Spleen (tissue), 11 donors: ENCODE data around the gene CTSL. TPM values are rescaled to one million over a fixed set of nuclear protein-coding genes. Genes with fewer than 3 reads are reported as not detected.
"Not testable (repeated sequence)": the region's sequence is repeated elsewhere in the genome, so short reads cannot be mapped to it uniquely, and the experiment has no call there.

Experiments used
- DNase-seq: peaks from one replicate; pipeline ENCODE4 v3.0.0-alpha.2; 2020
- H3K27ac ChIP-seq, 8 donors: fragments of 200-600 bp; sonication (generic) in 7 of 8; 1 replicate in 4 of 8; 2 replicates in 4 of 8; pipeline versions ENCODE4 v1.5.0 to v1.8.0; 2016 to 2021; ENCODE audit warnings: inconsistent platforms in 4 of 8, mild to moderate bottlenecking in 4 of 8, moderate library complexity in 1 of 8
- H3K27me3 ChIP-seq, 7 donors: fragments of 200-600 bp; sonication (generic) in 6 of 7; replicated peaks in 1 of 7; 1 replicate in 4 of 7; 2 replicates in 3 of 7; pipeline versions ENCODE4 v1.5.0 to v1.8.0; 2016 to 2021; ENCODE audit warnings: inconsistent platforms in 3 of 7, mild to moderate bottlenecking in 1 of 7
- H3K36me3 ChIP-seq, 6 donors: fragments of 200-600 bp; sonication (generic) in 5 of 6; 1 replicate in 4 of 6; 2 replicates in 2 of 6; pipeline versions ENCODE4 v1.5.0 to v1.8.0; 2016 to 2021; ENCODE audit warnings: inconsistent platforms in 2 of 6
- H3K4me1 ChIP-seq, 6 donors: fragments of 200-600 bp; sonication (generic) in 5 of 6; 1 replicate in 3 of 6; 2 replicates in 3 of 6; pipeline versions ENCODE4 v1.5.0 to v1.8.0; 2016 to 2021; ENCODE audit warnings: inconsistent platforms in 3 of 6
- H3K4me3 ChIP-seq, 8 donors: fragments of 200-600 bp; sonication (generic) in 7 of 8; 1 replicate in 4 of 8; 2 replicates in 4 of 8; pipeline versions ENCODE4 v1.5.0 to v1.8.0; 2016 to 2021; ENCODE audit warnings: inconsistent platforms in 4 of 8, mild to moderate bottlenecking in 4 of 8, moderate library complexity in 2 of 8
- H3K9me3 ChIP-seq, 8 donors: fragments of 200-600 bp; sonication (generic) in 7 of 8; 1 replicate in 4 of 8; 2 replicates in 4 of 8; pipeline versions ENCODE4 v1.5.0 to v1.8.0; 2016 to 2021; ENCODE audit warnings: inconsistent platforms in 4 of 8
- POLR2A ChIP-seq, 3 donors: fragments of 450-650 bp; IDR thresholded peaks; one replicate each; pipeline ENCODE4 v1.5.1; 2017; ENCODE audit warnings: antibody characterized with exemption in 3 of 3, mild to moderate bottlenecking in 1 of 3
- POLR2AphosphoS5 ChIP-seq, 3 donors: sonication (generic); formaldehyde crosslinking; IDR thresholded peaks; one replicate each; pipeline ENCODE4 v1.5.1; 2017; ENCODE audit warnings: antibody characterized with exemption in 3 of 3
- WGBS, 5 donors: extraction: QIAGEN DNeasy Blood & Tissue Kit in 3 of 5; methylation state at CpG; one replicate each; pipeline versions ENCODE4 v1.1.5 to v1.1.7; 2013 to 2018; 5-methylcytosine and 5-hydroxymethylcytosine counted together
- intact Hi-C: fragments of 100-400 bp; cut with DNase I; formaldehyde crosslinking; loops from one replicate; pipeline ENCODE4 v1.15.0; 2023; ENCODE audit warnings: low total_unique reads
- polyA plus RNA-seq, 3 donors: library from polyadenylated mRNA; stranded (reverse); fragments of 200-250 nt; gene quantifications; one replicate each; pipeline ENCODE4 v1.2.1, GENCODE V29; 2013
- total RNA-seq, 7 donors: library from RNA; depleted of rRNA in 3 of 7; stranded (reverse); fragments of >200 nt in 3 of 7; fragmentation: NEBNext Ultra II Directional in 4 of 7; extraction: Animal tissue kit (Norgen Biotek cat#: 25700) in 4 of 7; gene quantifications; one replicate each; pipeline versions ENCODE4 v1.1.0 to v1.2.1, GENCODE V29; 2016 to 2021
- TF ChIP-seq, protein P1 (sequence below), 11 experiments: fragments of 200-600 bp in 7 of 11; fragments of 450-650 bp in 4 of 11; sonication (generic) in 4 of 11; IDR thresholded peaks in 8 of 11; conservative IDR thresholded peaks in 3 of 11; 1 replicate in 7 of 11; 2 replicates in 4 of 11; pipeline versions ENCODE4 v1.4.0 to v1.8.0; 2016 to 2021; ENCODE audit warnings: antibody characterized with exemption in 11 of 11, inconsistent platforms in 4 of 11, mild to moderate bottlenecking in 1 of 11
- donor health status: healthy with polysubstance abuse.
- donor health status: DM: no; HTN: no; CAD: no; lungs with moderate emphysema.
- donor health status: DM: no; HTN: no; CAD: no.
- donor health status: Bipolar disorder and iron deficiency.
- donor health status: healthy.
- donor health status: DM: no; HTN: no; CAD: no.
- donor health status: DM: yes; HTN: yes; CAD: no.

Gene CTSL
- total and polyA plus RNA-seq, 10 donors, result 37.8 to 384 (median 163) TPM

GRCh38 chr9:87742813-87743428 lies 17.0 kb downstream of the CTSL start:
- Histone ChIP-seq H3K4me3 (no peak overlapping the region), H3K27ac (no peak overlapping the region), H3K4me1 (no peaks in the 10 kb centered on the region), H3K9me3 (peaks cover 0 to 20% (median 12%) of the 10 kb centered on the region in 8 donors), H3K27me3 (no peaks in the 10 kb centered on the region), H3K36me3 (no peaks in the 10 kb centered on the region)
- WGBS, 5 donors, result 66 to 79% (median 72%) methylated on average over 3 of the region's 3 CpGs
- intact Hi-C loops, result no loop called here
- TF ChIP-seq POLR2AphosphoS5 (IDR thresholded peaks at IDR 0.05) (no peak), POLR2A (IDR thresholded peaks at IDR 0.05) (no peak)
- TF ChIP-seq, protein P1, sequence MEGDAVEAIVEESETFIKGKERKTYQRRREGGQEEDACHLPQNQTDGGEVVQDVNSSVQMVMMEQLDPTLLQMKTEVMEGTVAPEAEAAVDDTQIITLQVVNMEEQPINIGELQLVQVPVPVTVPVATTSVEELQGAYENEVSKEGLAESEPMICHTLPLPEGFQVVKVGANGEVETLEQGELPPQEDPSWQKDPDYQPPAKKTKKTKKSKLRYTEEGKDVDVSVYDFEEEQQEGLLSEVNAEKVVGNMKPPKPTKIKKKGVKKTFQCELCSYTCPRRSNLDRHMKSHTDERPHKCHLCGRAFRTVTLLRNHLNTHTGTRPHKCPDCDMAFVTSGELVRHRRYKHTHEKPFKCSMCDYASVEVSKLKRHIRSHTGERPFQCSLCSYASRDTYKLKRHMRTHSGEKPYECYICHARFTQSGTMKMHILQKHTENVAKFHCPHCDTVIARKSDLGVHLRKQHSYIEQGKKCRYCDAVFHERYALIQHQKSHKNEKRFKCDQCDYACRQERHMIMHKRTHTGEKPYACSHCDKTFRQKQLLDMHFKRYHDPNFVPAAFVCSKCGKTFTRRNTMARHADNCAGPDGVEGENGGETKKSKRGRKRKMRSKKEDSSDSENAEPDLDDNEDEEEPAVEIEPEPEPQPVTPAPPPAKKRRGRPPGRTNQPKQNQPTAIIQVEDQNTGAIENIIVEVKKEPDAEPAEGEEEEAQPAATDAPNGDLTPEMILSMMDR (IDR thresholded peaks at IDR 0.05 in 8 of 11, conservative IDR thresholded peaks at IDR 0.05 in 3 of 11), result no peak
- no peak for DNase-seq

GRCh38 chr9:87744247-87744646 lies 18.3 kb downstream of the CTSL start:
- intact Hi-C loops, H3K36me3 ChIP-seq, H3K27me3 ChIP-seq, H3K27ac ChIP-seq, H3K4me3 ChIP-seq, DNase-seq, H3K4me1 ChIP-seq: not testable (repeated sequence)
- H3K9me3 ChIP-seq, result peaks cover 0 to 20% (median 12%) of the 10 kb centered on the region in 8 donors
- WGBS, 5 donors, result 87 to 99% (median 93%) methylated on average over 4 to 7 of the region's 7 CpGs

- intact Hi-C loops, result no loop called here
- Histone ChIP-seq H3K9me3 (peaks cover 0 to 20% (median 12%) of the 10 kb centered on the region in 8 donors), H3K4me1 (no peaks in the 10 kb centered on the region), H3K27ac (no peak overlapping the region), H3K36me3 (no peaks in the 10 kb centered on the region), H3K27me3 (no peaks in the 10 kb centered on the region), H3K4me3 (no peak overlapping the region)
- TF ChIP-seq, protein P1 (IDR thresholded peaks at IDR 0.05 in 8 of 11, conservative IDR thresholded peaks at IDR 0.05 in 3 of 11), result no peak
- TF ChIP-seq POLR2AphosphoS5 (IDR thresholded peaks at IDR 0.05), result no peak
- TF ChIP-seq POLR2A (IDR thresholded peaks at IDR 0.05), result no peak
- 68 to 86% (median 73%) methylated on average over 4 of the region's 4 CpGs for WGBS, 5 donors
- DNase-seq, result no peak
Observed at GRCh38 chr9:87746186-87746585, 20.3 kb downstream of the CTSL start.

GRCh38 chr9:87748881-87749280 lies 23.0 kb downstream of the CTSL start:
- intact Hi-C loops, result no loop called here
- H3K4me3 ChIP-seq, result no peak overlapping the region
- no peak overlapping the region for H3K27ac ChIP-seq

More at GRCh38 chr9:87748881-87749280, 23.0 kb downstream of the CTSL start:
- no peak for DNase-seq
- Histone ChIP-seq H3K36me3 (no peaks in the 10 kb centered on the region), H3K9me3 (peaks cover 0 to 13% (median 9%) of the 10 kb centered on the region in 8 donors), H3K27me3 (no peaks in the 10 kb centered on the region), H3K4me1 (no peaks in the 10 kb centered on the region)
- WGBS, 5 donors, result 8 to 28% (median 15%) methylated on average over 1 of the region's 1 CpG
- TF ChIP-seq, protein P1 (IDR thresholded peaks at IDR 0.05 in 8 of 11, conservative IDR thresholded peaks at IDR 0.05 in 3 of 11), result no peak
- no peak for TF ChIP-seq POLR2A (IDR thresholded peaks at IDR 0.05)
- no peak for TF ChIP-seq POLR2AphosphoS5 (IDR thresholded peaks at IDR 0.05)
